ENCODE data around the gene CENPP.
"Not testable (repeated sequence)": the region's sequence is repeated elsewhere in the genome, so short reads cannot be mapped to it uniquely, and the experiment has no call there.

CENPP gene

DNA sequence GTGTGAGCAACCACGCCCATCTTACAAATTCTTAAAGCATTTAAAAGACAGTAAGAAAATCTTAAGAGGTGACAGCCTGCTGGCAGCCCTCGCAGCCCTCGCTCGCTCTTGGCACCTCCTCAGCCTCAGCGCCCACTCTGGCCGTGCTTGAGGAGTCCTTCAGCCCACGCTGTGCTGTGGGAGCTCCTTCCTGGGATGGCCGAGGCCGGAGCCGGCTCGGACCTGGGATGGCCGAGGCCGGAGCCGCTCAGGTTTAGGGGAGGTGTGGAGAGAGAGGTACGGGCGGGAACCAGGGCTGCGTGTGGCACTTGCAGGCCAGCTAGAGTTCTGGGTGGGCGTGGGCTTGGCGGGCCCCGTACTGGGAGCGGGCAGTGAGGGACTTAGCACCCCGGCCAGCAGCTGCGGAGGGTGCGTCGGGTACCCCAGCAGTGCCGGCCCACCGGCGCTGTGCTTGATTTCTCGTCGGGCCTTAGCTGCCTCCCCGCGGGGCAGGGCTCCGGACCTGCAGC is 219.3 kb downstream of the CENPP start:
- DNase-seq (ENCODE audit: low read depth) = no peak

DNA sequence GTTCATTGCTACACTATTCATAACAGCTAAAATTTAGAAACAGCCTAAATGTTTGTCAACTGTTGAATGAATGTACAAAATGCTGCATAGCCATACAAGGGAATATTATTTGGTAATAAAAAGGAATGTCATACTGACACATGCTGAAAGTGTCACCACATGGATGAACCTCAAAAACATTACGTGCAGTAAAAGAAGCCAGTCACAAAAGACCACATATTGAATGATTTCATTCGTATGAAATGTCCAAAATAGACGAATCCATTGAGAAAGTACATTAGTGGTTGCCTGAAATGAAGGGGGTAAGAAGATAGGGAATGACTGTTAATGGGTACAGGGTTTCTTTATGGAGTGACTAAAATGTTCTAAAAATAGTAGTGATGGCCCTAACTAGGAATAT is 221.6 kb downstream of the CENPP start:
- peak; percentile 3 for DNase-seq (ENCODE audit: low read depth)

DNA sequence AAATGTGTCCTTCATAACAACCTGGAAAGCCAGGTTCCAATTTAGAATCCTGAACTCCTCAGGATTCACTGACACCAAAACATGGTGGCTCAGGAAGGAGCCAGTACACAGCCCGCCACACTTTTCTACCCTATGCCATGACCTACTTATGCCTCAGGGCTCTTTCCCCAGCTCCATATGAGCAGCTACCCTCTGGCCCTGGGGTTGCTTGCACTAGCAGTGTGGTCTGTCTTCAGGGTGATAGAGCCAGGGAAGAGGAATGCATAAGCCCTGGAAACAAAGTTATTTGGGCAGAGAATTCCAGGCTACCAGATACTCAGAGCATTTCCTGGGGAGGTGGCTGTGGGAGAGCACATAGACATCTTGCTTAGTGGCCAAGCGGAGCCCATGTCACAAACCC is 225.0 kb downstream of the CENPP start:
- DNase-seq (ENCODE audit: low read depth) = no peak

DNA sequence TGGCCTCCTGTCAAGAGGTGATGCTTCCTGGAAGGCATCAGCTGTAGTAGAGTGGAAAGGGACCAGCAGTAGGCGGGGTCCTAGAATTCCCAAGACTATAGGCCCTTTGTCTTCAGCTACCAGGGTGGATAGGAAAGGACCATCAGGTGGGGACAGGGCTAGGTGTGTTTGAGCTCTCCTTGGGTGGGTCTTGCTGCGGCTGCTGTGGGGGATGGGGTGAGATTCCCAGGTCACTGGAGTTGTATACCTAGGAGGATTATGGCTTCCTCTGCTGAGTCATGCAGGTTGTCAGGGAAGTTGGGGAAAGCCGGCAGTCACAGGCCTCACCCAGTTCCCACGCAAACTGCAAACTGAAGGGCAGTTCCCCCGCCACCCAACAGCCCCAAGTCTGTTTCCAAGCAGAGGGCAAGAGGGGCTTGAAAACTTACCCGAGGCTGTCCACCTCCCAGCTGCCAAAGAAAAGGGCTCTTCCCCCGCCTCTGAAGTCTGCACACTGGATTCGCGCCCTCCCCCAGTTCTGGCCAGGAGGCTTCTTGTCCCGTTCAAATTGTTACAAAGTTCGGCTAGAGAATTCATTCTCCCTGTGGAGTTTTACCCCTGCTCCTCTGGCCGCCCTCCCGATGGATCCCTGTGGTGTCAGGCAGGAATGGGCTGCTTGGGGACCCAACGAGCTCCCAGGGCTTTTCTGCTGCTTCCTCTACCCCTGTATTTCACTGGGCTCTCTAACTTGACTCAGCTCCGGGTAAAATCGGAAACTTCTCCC is 233.0 kb downstream of the CENPP start:
- no peak for DNase-seq (ENCODE audit: low read depth)

DNA sequence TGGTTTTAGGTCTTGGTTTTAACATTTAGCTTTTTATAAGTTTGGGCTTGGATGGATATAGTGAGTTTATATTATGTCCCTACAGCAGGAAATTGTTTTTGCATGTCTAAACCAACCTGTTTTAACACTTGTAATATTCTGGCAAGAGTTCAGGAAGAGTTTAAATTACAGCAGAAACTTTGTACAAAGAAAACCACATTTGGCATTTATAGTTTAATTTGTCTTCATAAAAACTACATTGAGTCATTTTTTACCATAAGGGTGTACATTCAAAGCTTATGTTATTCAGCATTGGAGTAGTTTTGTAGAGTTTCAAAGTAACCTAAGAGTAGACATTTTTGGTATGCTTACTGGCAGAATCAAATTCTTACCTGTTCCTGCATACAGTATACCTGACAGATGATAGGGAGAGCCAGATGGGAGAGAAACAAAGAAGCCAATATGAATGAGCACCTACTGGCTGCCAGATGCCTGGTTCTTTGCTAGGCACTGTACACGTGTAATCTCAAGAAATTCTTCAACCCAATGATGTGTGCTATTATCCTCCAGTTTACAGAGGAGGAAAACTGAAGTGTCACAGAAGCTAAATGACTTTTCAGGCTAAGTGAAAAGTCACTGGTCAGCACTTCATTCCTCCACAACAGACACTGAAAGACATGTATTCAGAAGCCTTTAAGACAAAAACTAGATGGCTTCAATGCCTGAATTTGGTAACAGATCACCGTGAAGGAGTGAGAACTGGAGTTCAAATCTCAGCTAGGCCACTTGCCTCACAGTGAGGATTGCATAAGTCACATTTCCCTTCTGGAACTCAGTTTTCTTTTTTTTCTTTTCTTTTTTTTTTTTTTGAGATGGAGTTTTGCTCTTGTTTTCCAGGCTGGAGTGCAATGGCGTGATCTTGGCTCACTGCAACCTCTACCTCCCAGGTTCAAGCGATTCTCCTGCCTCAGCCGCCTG is 235.9 kb downstream of the CENPP start:
- no peak for DNase-seq (ENCODE audit: low read depth)

DNA sequence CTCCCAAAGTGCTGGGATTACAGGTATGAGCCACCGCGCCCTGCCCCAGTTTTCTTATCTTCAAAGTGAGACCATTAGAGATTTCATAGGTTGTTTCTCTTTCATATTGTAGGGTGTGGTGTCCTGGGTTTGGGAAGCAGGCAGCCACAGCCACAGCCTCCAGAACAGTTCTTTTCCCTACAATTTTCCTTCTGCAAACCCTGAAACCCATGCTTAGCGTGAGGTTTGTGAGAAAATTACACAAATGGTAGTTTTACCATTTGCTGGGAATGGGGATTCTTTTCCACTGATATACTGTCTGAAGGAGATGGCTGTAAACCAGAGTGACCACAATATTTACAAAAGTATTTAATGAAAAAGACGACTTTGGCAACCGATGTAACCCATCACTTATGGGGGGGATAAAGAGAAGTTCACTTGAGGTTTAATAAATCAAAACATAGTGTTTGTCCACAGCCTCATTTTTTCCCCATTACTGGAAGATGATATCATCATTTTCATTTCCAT is 236.8 kb downstream of the CENPP start:
- DNase-seq (ENCODE audit: low read depth) = no peak

- no peak for DNase-seq (ENCODE audit: low read depth)
These were observed 237.7 kb downstream of the CENPP start for GRCh38 chr9:92563116-92564100.

DNA sequence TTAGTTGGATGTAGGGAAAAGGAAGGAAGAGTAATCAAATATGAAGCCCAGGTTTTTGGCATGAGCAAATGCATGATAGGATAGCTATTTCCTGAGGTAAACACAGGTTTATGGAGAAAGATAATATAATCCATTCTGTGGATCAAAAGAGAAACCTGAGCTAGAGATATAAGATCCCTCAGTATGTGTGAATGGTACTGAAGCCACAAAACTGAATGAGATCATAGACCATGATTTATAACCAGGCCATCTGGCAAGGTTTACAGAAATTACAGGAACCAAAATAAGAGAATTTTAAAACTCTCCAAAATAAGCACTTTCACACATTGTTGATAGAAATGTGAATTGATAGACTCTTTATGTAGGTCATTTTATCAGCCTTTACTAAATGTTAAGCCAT is 238.8 kb downstream of the CENPP start:
- no peak for DNase-seq (ENCODE audit: low read depth)

DNA sequence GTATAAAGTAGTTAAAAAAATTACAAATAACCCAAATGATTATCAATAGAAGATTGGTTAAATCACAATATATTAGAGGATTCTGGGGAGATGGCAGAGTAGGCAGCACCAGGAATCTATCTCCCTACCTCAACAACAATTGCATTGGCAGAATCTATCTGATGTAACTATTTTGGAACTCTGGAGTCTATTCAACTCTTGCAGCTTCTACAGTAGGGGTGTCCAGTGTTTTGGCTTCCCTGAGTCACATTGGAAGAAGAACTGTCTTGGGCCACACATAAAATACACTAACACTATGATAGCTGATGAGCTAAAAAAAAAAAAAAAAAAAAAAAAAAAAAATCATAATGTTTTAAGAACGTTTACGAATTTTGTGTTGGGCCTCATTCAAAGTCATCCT is 239.2 kb downstream of the CENPP start:
- DNase-seq (ENCODE audit: low read depth) = no peak

- DNase-seq (ENCODE audit: low read depth) = not testable (repeated sequence)
These were observed 246.1 kb downstream of the CENPP start for GRCh38 chr9:92571871-92572270.

GRCh38 chr9:92573612-92574011 is 247.9 kb downstream of the CENPP start:
- not testable (repeated sequence) for DNase-seq (ENCODE audit: low read depth)

GRCh38 chr9:92576175-92576574 is 250.4 kb downstream of the CENPP start:
- DNase-seq (ENCODE audit: low read depth) = no peak

DNA sequence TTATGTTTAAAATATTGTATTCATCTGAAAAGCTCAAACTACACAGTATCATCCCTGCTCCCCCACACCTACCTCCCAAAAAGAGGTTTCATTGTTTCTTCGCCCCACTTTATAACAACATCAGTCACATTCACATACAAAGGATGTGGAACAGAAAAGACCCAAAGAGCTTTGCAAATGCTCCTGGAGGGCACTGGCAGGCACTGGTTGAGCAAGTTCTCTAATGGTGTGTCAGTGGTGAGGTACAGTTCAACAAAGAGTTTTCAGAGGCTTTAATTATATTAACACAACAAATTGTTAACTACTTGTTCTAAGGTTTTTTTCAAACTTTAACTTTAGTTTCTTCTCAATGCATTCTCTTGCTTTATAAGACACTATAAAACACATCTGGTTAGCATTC is 264.2 kb downstream of the CENPP start:
- no peak for DNase-seq (ENCODE audit: low read depth)

GRCh38 chr9:92590377-92590776 is 264.6 kb downstream of the CENPP start:
- no peak for DNase-seq (ENCODE audit: low read depth)

DNA sequence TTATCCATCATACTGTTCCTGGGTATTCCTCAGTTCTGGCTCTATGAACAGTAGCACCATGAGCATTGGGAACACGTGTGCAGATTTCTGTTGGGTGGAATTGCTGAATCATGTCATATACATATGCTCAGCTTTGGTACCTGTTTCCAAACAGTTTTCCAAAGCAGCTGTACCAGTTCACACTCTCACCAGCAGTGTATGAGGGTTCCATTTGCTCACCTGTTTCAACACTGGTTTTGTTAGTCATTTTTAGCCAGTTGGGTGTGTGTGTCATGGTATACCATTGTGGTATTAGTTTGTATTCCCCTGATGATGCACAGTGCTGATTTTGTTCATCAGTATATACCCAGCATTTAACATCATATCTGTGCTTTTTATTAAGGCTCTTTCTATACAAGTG is 266.8 kb downstream of the CENPP start:
- no peak for DNase-seq (ENCODE audit: low read depth)

DNA sequence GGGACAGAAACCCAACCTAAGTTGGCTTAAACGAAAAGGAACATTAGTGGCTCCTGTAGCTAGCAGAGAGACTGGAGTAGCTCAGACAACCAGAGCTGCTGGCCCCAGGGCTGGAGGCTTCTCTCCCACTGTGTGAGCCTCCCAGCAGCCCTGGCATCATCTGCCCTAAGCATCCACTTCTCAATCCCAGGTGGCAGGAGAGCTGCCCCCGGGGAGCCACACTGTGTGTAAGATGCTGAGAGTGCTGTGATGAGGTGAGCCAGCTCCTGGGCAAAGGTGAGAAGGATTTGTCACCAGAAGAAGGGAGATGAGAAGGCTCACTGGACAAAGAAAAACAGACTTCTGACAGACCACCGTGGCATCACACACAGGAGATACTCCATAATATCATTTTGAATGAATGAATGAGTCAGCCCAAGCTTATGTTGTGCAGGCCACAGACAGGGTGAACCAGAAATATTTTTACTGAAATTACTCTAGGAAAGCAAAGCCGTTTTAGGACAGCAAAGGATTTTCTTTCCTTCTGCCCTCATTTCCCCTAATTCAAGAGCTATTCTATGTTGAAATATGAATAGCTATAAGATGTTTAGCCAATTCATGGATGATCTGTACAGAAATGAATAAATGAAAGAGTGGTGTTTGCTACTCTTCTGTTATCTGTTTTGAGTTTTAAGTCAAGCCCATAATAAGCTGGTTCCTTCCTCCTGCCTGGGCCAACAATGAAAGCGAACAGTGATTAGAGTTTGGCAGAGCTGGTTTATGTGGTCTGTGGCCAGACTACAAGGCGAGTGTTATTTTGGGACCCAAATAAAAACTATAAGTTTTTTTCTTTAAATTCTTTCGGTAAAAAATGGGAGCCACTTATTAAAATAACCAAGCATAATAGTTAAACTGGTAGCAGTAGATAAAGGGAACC is 267.5 kb downstream of the CENPP start:
- DNase-seq (ENCODE audit: low read depth) = no peak

DNA sequence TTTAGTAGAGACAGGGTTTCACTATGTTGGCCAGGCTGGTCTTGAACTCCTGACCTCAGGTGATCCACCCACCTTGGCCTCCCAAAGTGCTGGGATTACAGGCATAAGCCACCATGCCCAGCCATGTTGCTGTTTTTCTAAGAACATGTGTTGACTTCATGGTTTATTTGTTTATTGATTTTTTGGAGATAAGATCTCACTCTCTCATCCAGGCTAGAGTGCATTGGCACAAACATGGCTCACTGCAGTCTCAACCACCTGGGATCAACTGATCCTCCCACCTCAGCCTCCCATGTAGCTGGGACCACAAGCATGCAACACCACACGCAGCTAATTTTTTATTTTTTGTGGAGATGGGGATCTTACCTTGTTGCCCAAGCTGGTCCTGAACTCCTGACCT is 269.3 kb downstream of the CENPP start:
- not testable (repeated sequence) for DNase-seq (ENCODE audit: low read depth)

GRCh38 chr9:92595930-92596329 is 270.2 kb downstream of the CENPP start:
- DNase-seq (ENCODE audit: low read depth) = no peak

GRCh38 chr9:92598382-92598781 is 272.6 kb downstream of the CENPP start:
- no peak for DNase-seq (ENCODE audit: low read depth)

DNA sequence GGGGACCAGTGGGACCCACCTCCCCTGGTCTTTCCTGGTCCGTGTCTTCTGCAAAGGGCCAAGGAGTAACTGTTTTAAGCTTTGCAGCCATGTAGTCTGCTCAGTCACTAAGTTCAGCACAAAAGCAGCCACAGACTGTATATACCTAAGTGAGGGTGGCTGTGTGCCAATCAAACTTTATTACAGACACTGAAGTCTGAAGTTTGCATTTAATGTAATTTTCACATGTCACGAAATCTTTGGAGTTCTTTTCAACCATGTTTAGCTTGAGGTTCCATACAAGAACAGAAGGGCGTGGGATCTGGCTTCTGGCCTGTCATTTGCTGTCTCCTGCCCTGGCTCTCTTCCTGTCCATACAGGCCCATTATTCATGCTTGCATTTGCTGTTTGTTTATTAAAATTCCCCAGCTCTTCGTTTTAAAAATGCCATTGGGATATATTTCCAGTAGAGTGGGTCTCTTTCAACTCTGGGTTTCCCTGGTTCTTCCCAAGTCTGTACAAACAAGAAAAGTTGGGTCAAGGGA is 274.2 kb downstream of the CENPP start:
- DNase-seq (ENCODE audit: low read depth) = no peak

Data from HS-5 (cell line).